Measurements from ENCODE around the gene STAC3. TPM values are rescaled to one million over a fixed set of nuclear protein-coding genes. Genes with fewer than 3 reads are reported as not detected.

Gene STAC3
- total RNA-seq, 2 experiments from 2014 or later: 2.0 to 3.0 TPM

DNA sequence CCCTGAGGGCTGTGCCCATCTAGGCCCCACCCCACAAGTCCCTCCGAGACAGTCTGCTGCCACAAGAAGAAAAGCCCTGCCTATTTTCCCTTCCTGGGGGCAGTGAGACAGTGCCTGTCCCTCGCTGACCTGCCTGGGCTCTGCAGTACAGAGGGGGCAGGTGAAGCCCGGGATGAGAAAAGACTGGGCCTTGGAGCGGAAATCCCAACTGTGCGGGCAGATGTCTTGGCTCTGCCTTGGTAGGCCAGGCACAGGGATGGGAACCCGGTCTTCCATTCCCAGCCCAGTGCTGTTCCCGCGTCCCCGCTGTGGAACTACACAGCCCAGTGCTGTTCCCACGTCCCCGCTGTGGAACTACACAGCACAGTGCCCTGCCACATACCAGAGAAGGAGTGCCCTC, 47.2 kb downstream of the STAC3 start:
- ATAC-seq (ENCODE audit: poor library complexity) (no peak), DNase-seq (no peak)
- ChIA-PET CTCF (no interaction called here), POLR2A (no interaction called here)
- Histone ChIP-seq H3K4me3 (ENCODE audit: low read length) (no peak overlapping the region), H3K27me3 (ENCODE audit: control insufficient read depth in 1 of 2, insufficient read depth in 2 of 2, low read length in 2 of 2) (no peaks in the 10 kb centered on the region), H3K36me3 (ENCODE audit: insufficient read depth, low read length) (peaks cover 1% of the 10 kb centered on the region), H3K9me3 (ENCODE audit: control insufficient read depth in 1 of 2, insufficient read depth in 1 of 2, low read length in 2 of 2) (no peaks in the 10 kb centered on the region), H3K27ac (ENCODE audit: low read depth in 1 of 2, low read length in 2 of 2) (no peak overlapping the region), H3K4me1 (ENCODE audit: insufficient read depth, low read length) (no peaks in the 10 kb centered on the region)
- Mint-ChIP-seq H3K27ac (no peak overlapping the region), H3K9me3 (no peaks in the 10 kb centered on the region), H3K36me3 (ENCODE audit: low read depth) (peaks cover 10% of the 10 kb centered on the region), H3K4me3 (no peak overlapping the region), H3K4me1 (ENCODE audit: low read depth) (no peaks in the 10 kb centered on the region), H3K27me3 (no peaks in the 10 kb centered on the region)
- intact Hi-C loops (cut with DNase I, micrococcal nuclease): no loop called here
- TF ChIP-seq, protein P1, sequence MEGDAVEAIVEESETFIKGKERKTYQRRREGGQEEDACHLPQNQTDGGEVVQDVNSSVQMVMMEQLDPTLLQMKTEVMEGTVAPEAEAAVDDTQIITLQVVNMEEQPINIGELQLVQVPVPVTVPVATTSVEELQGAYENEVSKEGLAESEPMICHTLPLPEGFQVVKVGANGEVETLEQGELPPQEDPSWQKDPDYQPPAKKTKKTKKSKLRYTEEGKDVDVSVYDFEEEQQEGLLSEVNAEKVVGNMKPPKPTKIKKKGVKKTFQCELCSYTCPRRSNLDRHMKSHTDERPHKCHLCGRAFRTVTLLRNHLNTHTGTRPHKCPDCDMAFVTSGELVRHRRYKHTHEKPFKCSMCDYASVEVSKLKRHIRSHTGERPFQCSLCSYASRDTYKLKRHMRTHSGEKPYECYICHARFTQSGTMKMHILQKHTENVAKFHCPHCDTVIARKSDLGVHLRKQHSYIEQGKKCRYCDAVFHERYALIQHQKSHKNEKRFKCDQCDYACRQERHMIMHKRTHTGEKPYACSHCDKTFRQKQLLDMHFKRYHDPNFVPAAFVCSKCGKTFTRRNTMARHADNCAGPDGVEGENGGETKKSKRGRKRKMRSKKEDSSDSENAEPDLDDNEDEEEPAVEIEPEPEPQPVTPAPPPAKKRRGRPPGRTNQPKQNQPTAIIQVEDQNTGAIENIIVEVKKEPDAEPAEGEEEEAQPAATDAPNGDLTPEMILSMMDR (IDR thresholded peaks at IDR 0.05): no peak

DNA sequence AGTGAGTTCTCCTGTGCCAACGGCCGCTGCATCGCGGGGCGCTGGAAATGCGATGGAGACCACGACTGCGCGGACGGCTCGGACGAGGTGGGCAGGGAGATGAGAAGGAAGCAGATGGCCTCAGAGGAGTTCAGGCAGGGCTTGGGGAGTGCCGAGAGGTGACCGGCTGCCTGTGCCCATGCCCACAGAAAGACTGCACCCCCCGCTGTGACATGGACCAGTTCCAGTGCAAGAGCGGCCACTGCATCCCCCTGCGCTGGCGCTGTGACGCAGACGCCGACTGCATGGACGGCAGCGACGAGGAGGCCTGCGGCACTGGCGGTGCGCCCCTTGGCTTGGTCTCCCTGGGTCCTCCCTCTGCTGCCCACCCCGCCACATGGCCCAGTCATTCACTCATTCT, 47.8 kb downstream of the STAC3 start:
- ATAC-seq (ENCODE audit: poor library complexity): no peak
- peaks cover 3% of the 10 kb centered on the region for H3K36me3 ChIP-seq (ENCODE audit: insufficient read depth, low read length)
- H3K27me3 Mint-ChIP-seq: no peaks in the 10 kb centered on the region

DNA sequence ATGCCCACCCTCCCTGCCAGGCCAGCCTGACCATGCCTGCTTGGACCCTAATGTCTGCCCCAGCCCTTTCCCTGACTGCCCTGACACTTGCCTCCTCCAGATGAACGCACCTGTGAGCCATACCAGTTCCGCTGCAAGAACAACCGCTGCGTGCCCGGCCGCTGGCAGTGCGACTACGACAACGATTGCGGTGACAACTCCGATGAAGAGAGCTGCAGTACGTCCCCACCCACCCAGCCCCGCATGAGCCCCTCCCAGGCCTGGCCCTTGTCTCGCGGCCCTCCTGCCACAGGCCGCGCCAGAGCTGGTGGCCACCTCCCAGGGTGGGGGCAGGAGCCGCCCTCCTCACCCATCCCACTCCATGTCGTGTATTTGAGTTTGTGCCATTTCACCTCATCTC, 48.7 kb downstream of the STAC3 start:
- peaks cover 3% of the 10 kb centered on the region for H3K36me3 ChIP-seq (ENCODE audit: insufficient read depth, low read length)
- H3K4me1 ChIP-seq (ENCODE audit: insufficient read depth, low read length): no peaks in the 10 kb centered on the region
- ATAC-seq (ENCODE audit: poor library complexity) (no peak), DNase-seq (no peak)
- H3K4me3 ChIP-seq (ENCODE audit: low read length): no peak overlapping the region
- POLR2A ChIA-PET: no interaction called here
- no peak overlapping the region for H3K4me3 Mint-ChIP-seq
- peaks cover 15% of the 10 kb centered on the region for H3K36me3 Mint-ChIP-seq (ENCODE audit: low read depth)
- H3K9me3 Mint-ChIP-seq: no peaks in the 10 kb centered on the region
- H3K27me3 ChIP-seq (ENCODE audit: control insufficient read depth in 1 of 2, insufficient read depth in 2 of 2, low read length in 2 of 2): no peaks in the 10 kb centered on the region
- TF ChIP-seq, protein P1 (IDR thresholded peaks at IDR 0.05): no peak
- no peak overlapping the region for H3K27ac Mint-ChIP-seq
- H3K4me1 Mint-ChIP-seq (ENCODE audit: low read depth): no peaks in the 10 kb centered on the region
- H3K27ac ChIP-seq (ENCODE audit: low read depth in 1 of 2, low read length in 2 of 2): no peak overlapping the region
- intact Hi-C loops (cut with DNase I, micrococcal nuclease): no loop called here
- CTCF ChIA-PET: no interaction called here
- no peaks in the 10 kb centered on the region for H3K27me3 Mint-ChIP-seq
- no peaks in the 10 kb centered on the region for H3K9me3 ChIP-seq (ENCODE audit: control insufficient read depth in 1 of 2, insufficient read depth in 1 of 2, low read length in 2 of 2)

More for the DNA sequence above, 47.8 kb downstream of the STAC3 start:
- H3K27ac Mint-ChIP-seq: no peak overlapping the region
- Histone ChIP-seq H3K9me3 (ENCODE audit: control insufficient read depth in 1 of 2, insufficient read depth in 1 of 2, low read length in 2 of 2) (no peaks in the 10 kb centered on the region), H3K4me1 (ENCODE audit: insufficient read depth, low read length) (no peaks in the 10 kb centered on the region), H3K27me3 (ENCODE audit: control insufficient read depth in 1 of 2, insufficient read depth in 2 of 2, low read length in 2 of 2) (no peaks in the 10 kb centered on the region), H3K4me3 (ENCODE audit: low read length) (no peak overlapping the region), H3K27ac (ENCODE audit: low read depth in 1 of 2, low read length in 2 of 2) (no peak overlapping the region)
- ChIA-PET CTCF (no interaction called here), POLR2A (no interaction called here)
- no peak overlapping the region for H3K4me3 Mint-ChIP-seq
- TF ChIP-seq, protein P1 (IDR thresholded peaks at IDR 0.05): no peak
- H3K36me3 Mint-ChIP-seq (ENCODE audit: low read depth): peaks cover 10% of the 10 kb centered on the region
- H3K9me3 Mint-ChIP-seq: no peaks in the 10 kb centered on the region
- no peaks in the 10 kb centered on the region for H3K4me1 Mint-ChIP-seq (ENCODE audit: low read depth)
- intact Hi-C loops (cut with DNase I, micrococcal nuclease): no loop called here
- DNase-seq: no peak

All from CD4-positive, alpha-beta T cell (primary cell).